B cell (primary cell): ENCODE measurements around the gene NAGPA.

ENCODE experiments used
- EZH2 ChIP-seq: IDR thresholded peaks from 2 replicates; pipeline ENCODE4 v1.6.1; 2012; ENCODE audit warnings: borderline replicate concordance, low read depth, mild to moderate bottlenecking, moderate library complexity, low read length; ENCODE audit not compliant: insufficient read depth, poor library complexity, severe bottlenecking
- TF ChIP-seq, protein P1 (sequence below): fragments of 200-600 bp; IDR thresholded peaks from one replicate; pipeline ENCODE4 v1.8.0; 2022; ENCODE audit warnings: antibody characterized with exemption, mild to moderate bottlenecking

DNA sequence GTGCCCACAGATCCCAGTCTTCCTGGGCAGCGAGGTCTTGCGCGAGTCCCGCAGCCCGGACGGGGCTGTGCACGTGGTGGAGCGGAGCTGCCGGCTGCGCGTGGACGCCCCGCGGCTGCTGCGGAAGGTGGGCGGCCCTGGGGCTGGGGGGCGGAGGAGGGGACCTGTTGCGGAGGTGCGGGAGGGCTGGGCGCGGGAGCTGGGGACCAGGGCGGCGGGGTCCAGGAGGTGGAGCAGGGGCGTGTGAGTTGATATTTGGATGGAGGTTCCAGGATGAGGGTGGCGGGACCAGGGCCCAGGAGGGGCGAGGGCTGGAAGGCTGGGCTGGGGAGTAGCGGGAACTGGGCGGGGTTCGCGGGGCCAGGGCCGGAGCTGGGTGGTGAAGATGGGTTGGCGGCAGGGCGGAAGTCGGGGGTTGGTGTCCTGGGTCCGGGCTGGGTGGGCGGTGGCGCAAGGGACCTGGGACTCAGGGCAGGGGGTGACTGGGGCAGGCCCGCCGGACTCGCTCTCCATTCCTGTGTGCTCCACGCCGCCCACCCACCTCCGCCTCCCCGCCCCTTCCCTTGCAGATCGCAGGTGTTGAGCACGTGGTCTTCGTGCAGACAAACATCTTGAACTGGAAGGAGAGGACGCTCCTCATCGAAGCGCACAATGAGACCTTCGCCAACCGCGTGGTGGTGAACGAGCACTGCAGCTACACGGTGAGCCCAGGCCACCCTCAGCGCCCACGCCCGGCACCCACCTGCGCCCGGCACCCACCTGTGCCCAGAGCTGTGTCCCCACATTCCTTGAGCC, 46.0 kb downstream of the NAGPA start:
- TF ChIP-seq, protein P1, sequence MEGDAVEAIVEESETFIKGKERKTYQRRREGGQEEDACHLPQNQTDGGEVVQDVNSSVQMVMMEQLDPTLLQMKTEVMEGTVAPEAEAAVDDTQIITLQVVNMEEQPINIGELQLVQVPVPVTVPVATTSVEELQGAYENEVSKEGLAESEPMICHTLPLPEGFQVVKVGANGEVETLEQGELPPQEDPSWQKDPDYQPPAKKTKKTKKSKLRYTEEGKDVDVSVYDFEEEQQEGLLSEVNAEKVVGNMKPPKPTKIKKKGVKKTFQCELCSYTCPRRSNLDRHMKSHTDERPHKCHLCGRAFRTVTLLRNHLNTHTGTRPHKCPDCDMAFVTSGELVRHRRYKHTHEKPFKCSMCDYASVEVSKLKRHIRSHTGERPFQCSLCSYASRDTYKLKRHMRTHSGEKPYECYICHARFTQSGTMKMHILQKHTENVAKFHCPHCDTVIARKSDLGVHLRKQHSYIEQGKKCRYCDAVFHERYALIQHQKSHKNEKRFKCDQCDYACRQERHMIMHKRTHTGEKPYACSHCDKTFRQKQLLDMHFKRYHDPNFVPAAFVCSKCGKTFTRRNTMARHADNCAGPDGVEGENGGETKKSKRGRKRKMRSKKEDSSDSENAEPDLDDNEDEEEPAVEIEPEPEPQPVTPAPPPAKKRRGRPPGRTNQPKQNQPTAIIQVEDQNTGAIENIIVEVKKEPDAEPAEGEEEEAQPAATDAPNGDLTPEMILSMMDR = no peak
- no peak for TF ChIP-seq EZH2
